ENCODE data around the gene ZSCAN22.

- TF ChIP-seq CTCF (IDR thresholded peaks at IDR 0.05 in 4 of 5, conservative IDR thresholded peaks at IDR 0.05 in 1 of 5) (no peak), POLR2A (IDR thresholded peaks at IDR 0.05) (no peak)
These were observed 54.8 kb downstream of the ZSCAN22 start for GRCh38 chr19:58381460-58382212.
